Vagina (tissue), 2 donors: ENCODE measurements around the gene CNGA4.

ENCODE experiments used
- POLR2A ChIP-seq, 2 donors: fragments of 450-650 bp; IDR thresholded peaks; one replicate each; pipeline ENCODE4 v1.6.1; 2017; ENCODE audit warnings: antibody characterized with exemption in 2 of 2, mild to moderate bottlenecking in 2 of 2, moderate library complexity in 2 of 2
- POLR2AphosphoS5 ChIP-seq, 2 donors: sonication (generic); formaldehyde crosslinking; IDR thresholded peaks; one replicate each; pipeline ENCODE4 v1.9.0; 2017; ENCODE audit warnings: antibody characterized with exemption in 2 of 2, mild to moderate bottlenecking in 2 of 2, low read depth in 1 of 2; ENCODE audit not compliant: insufficient read depth in 1 of 2
- TF ChIP-seq, protein P1 (sequence below), 3 experiments: fragments of 450-650 bp in 2 of 3; fragments of 200-600 bp in 1 of 3; sonication (generic) in 1 of 3; IDR thresholded peaks; one replicate each; pipeline ENCODE4 v1.5.1; 2017 to 2019; ENCODE audit warnings: antibody characterized with exemption in 3 of 3, mild to moderate bottlenecking in 2 of 3, moderate library complexity in 2 of 3

DNA sequence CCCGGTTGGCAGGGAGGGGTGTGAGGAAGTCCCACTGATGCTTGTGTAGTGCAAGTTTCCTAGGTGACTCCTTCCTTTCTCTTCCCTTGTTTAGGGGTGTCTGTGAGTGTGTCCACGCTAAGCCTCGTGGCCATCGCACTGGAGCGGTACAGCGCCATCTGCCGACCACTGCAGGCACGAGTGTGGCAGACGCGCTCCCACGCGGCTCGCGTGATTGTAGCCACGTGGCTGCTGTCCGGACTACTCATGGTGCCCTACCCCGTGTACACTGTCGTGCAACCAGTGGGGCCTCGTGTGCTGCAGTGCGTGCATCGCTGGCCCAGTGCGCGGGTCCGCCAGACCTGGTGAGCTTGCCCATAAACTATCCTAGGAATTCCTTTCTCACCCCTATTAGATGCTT is 31.1 kb downstream of the CNGA4 start:
- TF ChIP-seq, protein P1, sequence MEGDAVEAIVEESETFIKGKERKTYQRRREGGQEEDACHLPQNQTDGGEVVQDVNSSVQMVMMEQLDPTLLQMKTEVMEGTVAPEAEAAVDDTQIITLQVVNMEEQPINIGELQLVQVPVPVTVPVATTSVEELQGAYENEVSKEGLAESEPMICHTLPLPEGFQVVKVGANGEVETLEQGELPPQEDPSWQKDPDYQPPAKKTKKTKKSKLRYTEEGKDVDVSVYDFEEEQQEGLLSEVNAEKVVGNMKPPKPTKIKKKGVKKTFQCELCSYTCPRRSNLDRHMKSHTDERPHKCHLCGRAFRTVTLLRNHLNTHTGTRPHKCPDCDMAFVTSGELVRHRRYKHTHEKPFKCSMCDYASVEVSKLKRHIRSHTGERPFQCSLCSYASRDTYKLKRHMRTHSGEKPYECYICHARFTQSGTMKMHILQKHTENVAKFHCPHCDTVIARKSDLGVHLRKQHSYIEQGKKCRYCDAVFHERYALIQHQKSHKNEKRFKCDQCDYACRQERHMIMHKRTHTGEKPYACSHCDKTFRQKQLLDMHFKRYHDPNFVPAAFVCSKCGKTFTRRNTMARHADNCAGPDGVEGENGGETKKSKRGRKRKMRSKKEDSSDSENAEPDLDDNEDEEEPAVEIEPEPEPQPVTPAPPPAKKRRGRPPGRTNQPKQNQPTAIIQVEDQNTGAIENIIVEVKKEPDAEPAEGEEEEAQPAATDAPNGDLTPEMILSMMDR (IDR thresholded peaks at IDR 0.05), result no peak
- TF ChIP-seq POLR2AphosphoS5 (IDR thresholded peaks at IDR 0.05; ENCODE audit: insufficient read depth in 1 of 2, low read depth in 1 of 2) (no peak), POLR2A (IDR thresholded peaks at IDR 0.05) (no peak)
